Measurements from ENCODE around the gene GLIS1. TPM values are rescaled to one million over a fixed set of nuclear protein-coding genes. Genes with fewer than 3 reads are reported as not detected.

Gene GLIS1
- total RNA-seq, 1 donor from 2014 or later, result 2.1 TPM

GRCh38 chr1:53639996-53640700, 98.8 kb downstream of the GLIS1 start:
- DNase-seq (ENCODE audit: low spot score), result peak; percentile 47

- DNase-seq (ENCODE audit: low spot score), result peak; percentile 83
Observed at GRCh38 chr1:53639251-53639763, 99.7 kb downstream of the GLIS1 start.

GRCh38 chr1:53638360-53639035, 100.5 kb downstream of the GLIS1 start:
- DNase-seq (ENCODE audit: low spot score), result peak; percentile 88

- DNase-seq (ENCODE audit: low spot score), result peak; percentile 74
Observed at GRCh38 chr1:53637511-53638359, 101.2 kb downstream of the GLIS1 start.

GRCh38 chr1:53636621-53637171, 102.3 kb downstream of the GLIS1 start:
- DNase-seq (ENCODE audit: low spot score), result peak; percentile 80

- peak; percentile 71 for DNase-seq (ENCODE audit: low spot score)
Observed at GRCh38 chr1:53634571-53634979, 104.4 kb downstream of the GLIS1 start.

GRCh38 chr1:53633073-53633704, 105.8 kb downstream of the GLIS1 start:
- DNase-seq (ENCODE audit: low spot score), result peak; percentile 67

- DNase-seq (ENCODE audit: low spot score), result peak; percentile 49
Observed at GRCh38 chr1:53631622-53632310, 107.2 kb downstream of the GLIS1 start.

- peak; percentile 53 for DNase-seq (ENCODE audit: low spot score)
Observed at GRCh38 chr1:53629101-53629691, 109.8 kb downstream of the GLIS1 start.

- peak; percentile 67 for DNase-seq (ENCODE audit: low spot score)
Observed at GRCh38 chr1:53628286-53628955, 110.5 kb downstream of the GLIS1 start.

- peak; percentile 26 for DNase-seq (ENCODE audit: low spot score)
Observed at GRCh38 chr1:53627666-53628065, 111.3 kb downstream of the GLIS1 start.

- peak; percentile 51 for DNase-seq (ENCODE audit: low spot score)
Observed at GRCh38 chr1:53627031-53627430, 111.9 kb downstream of the GLIS1 start.

- DNase-seq (ENCODE audit: low spot score), result peak; percentile 43
Observed at GRCh38 chr1:53626616-53627015, 112.3 kb downstream of the GLIS1 start.

GRCh38 chr1:53625766-53626520, 113.0 kb downstream of the GLIS1 start:
- peak; percentile 67 for DNase-seq (ENCODE audit: low spot score)

GRCh38 chr1:53625049-53625448, 113.9 kb downstream of the GLIS1 start:
- DNase-seq (ENCODE audit: low spot score), result peak; percentile 60

GRCh38 chr1:53622531-53622930, 116.4 kb downstream of the GLIS1 start:
- DNase-seq (ENCODE audit: low spot score), result peak; percentile 14

GRCh38 chr1:53621144-53621543, 117.8 kb downstream of the GLIS1 start:
- peak; percentile 86 for DNase-seq (ENCODE audit: low spot score)
